WTC11 (cell line): ENCODE data around the gene FAM216A. TPM values are rescaled to one million over a fixed set of nuclear protein-coding genes. Genes with fewer than 3 reads are reported as not detected.
"Not testable (repeated sequence)": the region's sequence is repeated elsewhere in the genome, so short reads cannot be mapped to it uniquely, and the experiment has no call there.

Experiments used
- ATAC-seq: fragments of 200-7000 bp; cut with Tn5 transposase; 2 replicates; pipeline ENCODE4 v1.10.0; 2021; ENCODE audit warnings: mild to moderate bottlenecking, moderate library complexity
- CTCF ChIA-PET: fragments of 300-600 bp; sonication (Branson Sonifier 250); formaldehyde crosslinking; loops from one replicate; lab custom pipeline; 2021; ENCODE audit warnings: antibody characterized with exemption; lab: Charles Lee
- POLR2A ChIA-PET: fragments of 350-600 bp; sonication (Branson Sonifier 250); formaldehyde crosslinking; loops from one replicate; lab custom pipeline; 2021; ENCODE audit warnings: antibody characterized with exemption; lab: Charles Lee
- DNase-seq: peaks from one replicate; pipeline ENCODE4 v3.0.0; 2021; ENCODE audit warnings: low spot score
- H3K27ac Mint-ChIP-seq: 2 replicates; pipeline ENCODE4 v1.8.0; 2021; ENCODE audit warnings: mixed read lengths
- H3K27me3 Mint-ChIP-seq: 2 replicates; pipeline ENCODE4 v1.8.0; 2021; ENCODE audit warnings: low read depth, mild to moderate bottlenecking, moderate library complexity, mixed read lengths
- H3K36me3 Mint-ChIP-seq: 2 replicates; pipeline ENCODE4 v1.8.0; 2021; ENCODE audit warnings: mixed read lengths
- H3K4me1 Mint-ChIP-seq: 2 replicates; pipeline ENCODE4 v1.8.0; 2022; ENCODE audit warnings: mixed read lengths
- H3K4me3 Mint-ChIP-seq: 2 replicates; pipeline ENCODE4 v1.8.0; 2021; ENCODE audit warnings: mild to moderate bottlenecking, moderate library complexity, mixed read lengths
- H3K9me3 Mint-ChIP-seq: 2 replicates; pipeline ENCODE4 v1.8.0; 2021; ENCODE audit warnings: mixed read lengths
- ATF1 ChIP-seq: sonication (generic); formaldehyde crosslinking; IDR thresholded peaks from 2 replicates; pipeline ENCODE4 v1.8.1; 2023; ENCODE audit warnings: mild to moderate bottlenecking, moderate library complexity, missing genetic modification reagents
- CREM ChIP-seq: sonication (generic); formaldehyde crosslinking; IDR thresholded peaks from 2 replicates; pipeline ENCODE4 v1.8.1; 2022; ENCODE audit warnings: mild to moderate bottlenecking, missing genetic modification reagents, moderate library complexity
- FOXJ3 ChIP-seq: sonication (generic); formaldehyde crosslinking; IDR thresholded peaks from 2 replicates; pipeline ENCODE4 v1.9.0; 2021; ENCODE audit warnings: missing genetic modification reagents, mild to moderate bottlenecking, borderline replicate concordance
- GTF2I ChIP-seq: fragments of 250-450 bp; sonication (Bioruptor Pico); conservative IDR thresholded peaks from 2 replicates; pipeline ENCODE4 v1.4.0; 2021; ENCODE audit warnings: mild to moderate bottlenecking
- MYBL2 ChIP-seq: sonication (generic); formaldehyde crosslinking; IDR thresholded peaks from 2 replicates; pipeline ENCODE4 v1.8.1; 2023; ENCODE audit warnings: mild to moderate bottlenecking, moderate library complexity, missing genetic modification reagents
- RORB ChIP-seq: fragments of 250-450 bp; sonication (Bioruptor Pico); IDR thresholded peaks from 2 replicates; pipeline ENCODE4 v1.9.0; 2021; ENCODE audit warnings: mild to moderate bottlenecking
- total RNA-seq: library from RNA; stranded (reverse); gene quantifications from 3 replicates; pipeline ENCODE4 v1.2.3, GENCODE V29; 2021
- TF ChIP-seq, protein P1 (sequence below): sonication (generic); formaldehyde crosslinking; IDR thresholded peaks from 2 replicates; pipeline ENCODE4 v1.8.1; 2023; ENCODE audit warnings: mild to moderate bottlenecking, moderate library complexity, missing genetic modification reagents
- TF ChIP-seq, protein P2 (sequence below): fragments of 250-450 bp; sonication (Bioruptor Pico); IDR thresholded peaks from 2 replicates; pipeline ENCODE4 v1.9.0; 2021; ENCODE audit warnings: moderate library complexity, mild to moderate bottlenecking, inconsistent platforms, borderline replicate concordance
- TF ChIP-seq, protein P3 (sequence below): sonication (generic); formaldehyde crosslinking; IDR thresholded peaks from 2 replicates; pipeline ENCODE4 v1.8.1; 2022; ENCODE audit warnings: missing genetic modification reagents, borderline replicate concordance
- TF ChIP-seq, protein P4 (sequence below): fragments of 250-450 bp; sonication (Bioruptor Pico); IDR thresholded peaks from 2 replicates; pipeline ENCODE4 v2.1.2; 2022; ENCODE audit warnings: mild to moderate bottlenecking, moderate library complexity
- TF ChIP-seq, protein P5 (sequence below): sonication (generic); formaldehyde crosslinking; IDR thresholded peaks from 2 replicates; pipeline ENCODE4 v1.8.1; 2022; ENCODE audit warnings: mild to moderate bottlenecking, missing genetic modification reagents, moderate library complexity, borderline replicate concordance
- TF ChIP-seq, protein P6 (sequence below): fragments of 250-450 bp; sonication (Bioruptor Pico); IDR thresholded peaks from 2 replicates; pipeline ENCODE4 v1.9.0; 2021; ENCODE audit warnings: mild to moderate bottlenecking, borderline replicate concordance

The FAM216A gene
- total RNA-seq, 1 experiment from 2014 or later, result 16.9 TPM

DNA sequence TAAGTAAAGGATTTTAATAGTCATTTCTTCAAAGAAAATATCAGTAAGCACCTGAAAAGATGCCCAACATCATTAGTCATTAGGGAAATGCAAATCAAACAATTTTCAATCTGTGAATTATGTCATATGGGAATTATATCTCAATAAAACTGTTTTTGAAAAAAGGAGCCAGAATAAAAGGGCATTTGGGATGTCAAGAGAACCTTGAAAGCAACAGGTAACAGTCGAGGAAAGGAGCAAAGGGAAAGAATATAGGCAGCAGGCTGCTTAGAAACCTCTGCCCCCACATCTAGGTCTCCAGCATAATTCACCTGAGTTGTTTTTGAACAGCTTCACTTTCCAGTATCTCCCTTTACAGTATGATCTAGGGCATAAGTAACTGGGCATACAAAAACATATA is 45.7 kb downstream of the FAM216A start:
- ChIA-PET CTCF (interaction anchor here (1.2 to 1.3 kb wide), 2 partner anchors 65 to 88 kb away, joined by 3 to 5 read pairs; partner anchors contain the start of gene ARPC3), POLR2A (interaction anchor here (0.6 kb wide), 1 partner anchor 35 kb away, joined by 3 read pairs; no protein-coding TSS in a partner anchor)
- H3K27me3 Mint-ChIP-seq, result peaks cover 9% of the 10 kb centered on the region; the same call in 1 of the 2 replicates
- ATAC-seq (no peak), DNase-seq (no peak)
- H3K4me1 Mint-ChIP-seq, result no peaks in the 10 kb centered on the region
- H3K4me3 Mint-ChIP-seq, result no peak overlapping the region
- H3K36me3 Mint-ChIP-seq, result no peaks in the 10 kb centered on the region
- H3K27ac Mint-ChIP-seq, result no peak overlapping the region
- TF ChIP-seq, protein P1, sequence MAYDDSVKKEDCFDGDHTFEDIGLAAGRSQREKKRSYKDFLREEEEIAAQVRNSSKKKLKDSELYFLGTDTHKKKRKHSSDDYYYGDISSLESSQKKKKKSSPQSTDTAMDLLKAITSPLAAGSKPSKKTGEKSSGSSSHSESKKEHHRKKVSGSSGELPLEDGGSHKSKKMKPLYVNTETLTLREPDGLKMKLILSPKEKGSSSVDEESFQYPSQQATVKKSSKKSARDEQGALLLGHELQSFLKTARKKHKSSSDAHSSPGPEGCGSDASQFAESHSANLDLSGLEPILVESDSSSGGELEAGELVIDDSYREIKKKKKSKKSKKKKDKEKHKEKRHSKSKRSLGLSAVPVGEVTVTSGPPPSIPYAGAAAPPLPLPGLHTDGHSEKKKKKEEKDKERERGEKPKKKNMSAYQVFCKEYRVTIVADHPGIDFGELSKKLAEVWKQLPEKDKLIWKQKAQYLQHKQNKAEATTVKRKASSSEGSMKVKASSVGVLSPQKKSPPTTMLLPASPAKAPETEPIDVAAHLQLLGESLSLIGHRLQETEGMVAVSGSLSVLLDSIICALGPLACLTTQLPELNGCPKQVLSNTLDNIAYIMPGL, result no peak
- TF ChIP-seq, protein P2, sequence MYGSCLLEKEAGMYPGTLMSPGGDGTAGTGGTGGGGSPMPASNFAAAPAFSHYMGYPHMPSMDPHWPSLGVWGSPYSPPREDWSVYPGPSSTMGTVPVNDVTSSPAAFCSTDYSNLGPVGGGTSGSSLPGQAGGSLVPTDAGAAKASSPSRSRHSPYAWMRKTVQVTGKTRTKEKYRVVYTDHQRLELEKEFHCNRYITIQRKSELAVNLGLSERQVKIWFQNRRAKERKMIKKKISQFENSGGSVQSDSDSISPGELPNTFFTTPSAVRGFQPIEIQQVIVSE (CRISPR knock-in tag), result no peak
- no peak for TF ChIP-seq MYBL2 (CRISPR knock-in tag)
- TF ChIP-seq, protein P3, sequence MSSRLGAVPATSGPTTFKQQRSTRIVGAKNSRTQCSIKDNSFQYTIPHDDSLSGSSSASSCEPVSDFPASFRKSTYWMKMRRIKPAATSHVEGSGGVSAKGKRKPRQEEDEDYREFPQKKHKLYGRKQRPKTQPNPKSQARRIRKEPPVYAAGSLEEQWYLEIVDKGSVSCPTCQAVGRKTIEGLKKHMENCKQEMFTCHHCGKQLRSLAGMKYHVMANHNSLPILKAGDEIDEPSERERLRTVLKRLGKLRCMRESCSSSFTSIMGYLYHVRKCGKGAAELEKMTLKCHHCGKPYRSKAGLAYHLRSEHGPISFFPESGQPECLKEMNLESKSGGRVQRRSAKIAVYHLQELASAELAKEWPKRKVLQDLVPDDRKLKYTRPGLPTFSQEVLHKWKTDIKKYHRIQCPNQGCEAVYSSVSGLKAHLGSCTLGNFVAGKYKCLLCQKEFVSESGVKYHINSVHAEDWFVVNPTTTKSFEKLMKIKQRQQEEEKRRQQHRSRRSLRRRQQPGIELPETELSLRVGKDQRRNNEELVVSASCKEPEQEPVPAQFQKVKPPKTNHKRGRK, result no peak
- no peak for TF ChIP-seq ATF1 (CRISPR knock-in tag)
- TF ChIP-seq, protein P4, sequence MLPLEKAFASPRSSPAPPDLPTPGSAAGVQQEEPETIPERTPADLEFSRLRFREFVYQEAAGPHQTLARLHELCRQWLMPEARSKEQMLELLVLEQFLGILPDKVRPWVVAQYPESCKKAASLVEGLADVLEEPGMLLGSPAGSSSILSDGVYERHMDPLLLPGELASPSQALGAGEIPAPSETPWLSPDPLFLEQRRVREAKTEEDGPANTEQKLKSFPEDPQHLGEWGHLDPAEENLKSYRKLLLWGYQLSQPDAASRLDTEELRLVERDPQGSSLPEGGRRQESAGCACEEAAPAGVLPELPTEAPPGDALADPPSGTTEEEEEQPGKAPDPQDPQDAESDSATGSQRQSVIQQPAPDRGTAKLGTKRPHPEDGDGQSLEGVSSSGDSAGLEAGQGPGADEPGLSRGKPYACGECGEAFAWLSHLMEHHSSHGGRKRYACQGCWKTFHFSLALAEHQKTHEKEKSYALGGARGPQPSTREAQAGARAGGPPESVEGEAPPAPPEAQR, result no peak
- TF ChIP-seq RORB, result no peak
- TF ChIP-seq CREM (CRISPR knock-in tag), result no peak
- TF ChIP-seq, protein P5, sequence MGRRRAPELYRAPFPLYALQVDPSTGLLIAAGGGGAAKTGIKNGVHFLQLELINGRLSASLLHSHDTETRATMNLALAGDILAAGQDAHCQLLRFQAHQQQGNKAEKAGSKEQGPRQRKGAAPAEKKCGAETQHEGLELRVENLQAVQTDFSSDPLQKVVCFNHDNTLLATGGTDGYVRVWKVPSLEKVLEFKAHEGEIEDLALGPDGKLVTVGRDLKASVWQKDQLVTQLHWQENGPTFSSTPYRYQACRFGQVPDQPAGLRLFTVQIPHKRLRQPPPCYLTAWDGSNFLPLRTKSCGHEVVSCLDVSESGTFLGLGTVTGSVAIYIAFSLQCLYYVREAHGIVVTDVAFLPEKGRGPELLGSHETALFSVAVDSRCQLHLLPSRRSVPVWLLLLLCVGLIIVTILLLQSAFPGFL (CRISPR knock-in tag), result no peak
- H3K9me3 Mint-ChIP-seq, result 0 out of 2 replicates have a peak, but pooled peaks cover 4% of the 10 kb centered on the region

DNA sequence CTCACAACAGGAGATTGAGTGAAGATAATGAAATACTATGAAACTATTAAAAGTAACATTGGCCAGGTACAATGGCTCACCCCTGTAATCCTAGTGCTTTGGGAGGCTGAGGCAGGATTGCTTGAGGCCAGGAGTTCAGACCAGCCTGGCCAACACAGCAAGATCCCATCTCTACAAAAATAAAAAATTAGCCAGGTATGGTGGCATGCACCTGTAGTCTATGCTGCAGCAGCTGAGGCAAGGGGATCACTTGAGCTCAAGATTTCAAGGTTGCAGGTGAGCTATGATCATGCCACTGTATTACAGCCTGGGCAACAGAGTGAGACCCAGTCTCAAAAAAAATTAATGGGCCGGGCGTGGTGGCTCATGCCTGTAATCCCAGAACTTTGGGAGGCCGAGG is 48.4 kb downstream of the FAM216A start:
- Mint-ChIP-seq H3K4me1 (no peaks in the 10 kb centered on the region), H3K36me3 (no peaks in the 10 kb centered on the region), H3K27ac (no peak overlapping the region), H3K4me3 (no peak overlapping the region), H3K27me3 (no peaks in the 10 kb centered on the region), H3K9me3 (no peaks in the 10 kb centered on the region)
- no peak for DNase-seq
- ChIA-PET POLR2A (no interaction called here), CTCF (no interaction called here)
- TF ChIP-seq, protein P6, sequence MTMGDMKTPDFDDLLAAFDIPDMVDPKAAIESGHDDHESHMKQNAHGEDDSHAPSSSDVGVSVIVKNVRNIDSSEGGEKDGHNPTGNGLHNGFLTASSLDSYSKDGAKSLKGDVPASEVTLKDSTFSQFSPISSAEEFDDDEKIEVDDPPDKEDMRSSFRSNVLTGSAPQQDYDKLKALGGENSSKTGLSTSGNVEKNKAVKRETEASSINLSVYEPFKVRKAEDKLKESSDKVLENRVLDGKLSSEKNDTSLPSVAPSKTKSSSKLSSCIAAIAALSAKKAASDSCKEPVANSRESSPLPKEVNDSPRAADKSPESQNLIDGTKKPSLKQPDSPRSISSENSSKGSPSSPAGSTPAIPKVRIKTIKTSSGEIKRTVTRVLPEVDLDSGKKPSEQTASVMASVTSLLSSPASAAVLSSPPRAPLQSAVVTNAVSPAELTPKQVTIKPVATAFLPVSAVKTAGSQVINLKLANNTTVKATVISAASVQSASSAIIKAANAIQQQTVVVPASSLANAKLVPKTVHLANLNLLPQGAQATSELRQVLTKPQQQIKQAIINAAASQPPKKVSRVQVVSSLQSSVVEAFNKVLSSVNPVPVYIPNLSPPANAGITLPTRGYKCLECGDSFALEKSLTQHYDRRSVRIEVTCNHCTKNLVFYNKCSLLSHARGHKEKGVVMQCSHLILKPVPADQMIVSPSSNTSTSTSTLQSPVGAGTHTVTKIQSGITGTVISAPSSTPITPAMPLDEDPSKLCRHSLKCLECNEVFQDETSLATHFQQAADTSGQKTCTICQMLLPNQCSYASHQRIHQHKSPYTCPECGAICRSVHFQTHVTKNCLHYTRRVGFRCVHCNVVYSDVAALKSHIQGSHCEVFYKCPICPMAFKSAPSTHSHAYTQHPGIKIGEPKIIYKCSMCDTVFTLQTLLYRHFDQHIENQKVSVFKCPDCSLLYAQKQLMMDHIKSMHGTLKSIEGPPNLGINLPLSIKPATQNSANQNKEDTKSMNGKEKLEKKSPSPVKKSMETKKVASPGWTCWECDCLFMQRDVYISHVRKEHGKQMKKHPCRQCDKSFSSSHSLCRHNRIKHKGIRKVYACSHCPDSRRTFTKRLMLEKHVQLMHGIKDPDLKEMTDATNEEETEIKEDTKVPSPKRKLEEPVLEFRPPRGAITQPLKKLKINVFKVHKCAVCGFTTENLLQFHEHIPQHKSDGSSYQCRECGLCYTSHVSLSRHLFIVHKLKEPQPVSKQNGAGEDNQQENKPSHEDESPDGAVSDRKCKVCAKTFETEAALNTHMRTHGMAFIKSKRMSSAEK (CRISPR knock-in tag), result no peak
- no peak for TF ChIP-seq FOXJ3 (CRISPR knock-in tag)
- TF ChIP-seq GTF2I (CRISPR knock-in tag), result 0 out of 2 replicates have a peak, but pooled peaks have one; percentile 10
- ATAC-seq, result no peak

DNA sequence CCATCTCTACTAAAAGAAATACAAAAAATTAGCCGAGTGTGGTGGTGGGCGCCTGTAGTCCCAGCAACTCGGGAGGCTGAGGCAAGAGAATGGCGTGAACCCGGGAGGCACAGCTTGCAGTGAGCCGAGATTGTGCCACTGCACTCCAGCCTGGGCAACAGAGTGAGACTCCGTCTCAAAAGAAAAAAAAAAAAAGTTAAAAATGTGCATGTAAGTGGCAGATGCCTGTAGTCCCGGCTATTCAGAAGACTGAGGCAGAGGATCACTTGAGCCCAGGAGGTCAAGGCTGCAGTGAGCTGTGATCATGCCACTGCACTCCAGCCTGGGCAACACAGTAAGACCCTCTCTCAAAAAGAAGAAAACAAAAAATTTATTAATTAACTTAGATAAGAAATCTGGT is 49.4 kb downstream of the FAM216A start:
- ATAC-seq, H3K4me1 Mint-ChIP-seq, H3K27me3 Mint-ChIP-seq, H3K4me3 Mint-ChIP-seq, DNase-seq, H3K36me3 Mint-ChIP-seq, H3K9me3 Mint-ChIP-seq, H3K27ac Mint-ChIP-seq, POLR2A ChIA-PET: not testable (repeated sequence)
- CTCF ChIA-PET, result interaction anchor here (0.9 kb wide), 1 partner anchor 86 kb away, joined by 3 read pairs; no protein-coding TSS in a partner anchor

DNA sequence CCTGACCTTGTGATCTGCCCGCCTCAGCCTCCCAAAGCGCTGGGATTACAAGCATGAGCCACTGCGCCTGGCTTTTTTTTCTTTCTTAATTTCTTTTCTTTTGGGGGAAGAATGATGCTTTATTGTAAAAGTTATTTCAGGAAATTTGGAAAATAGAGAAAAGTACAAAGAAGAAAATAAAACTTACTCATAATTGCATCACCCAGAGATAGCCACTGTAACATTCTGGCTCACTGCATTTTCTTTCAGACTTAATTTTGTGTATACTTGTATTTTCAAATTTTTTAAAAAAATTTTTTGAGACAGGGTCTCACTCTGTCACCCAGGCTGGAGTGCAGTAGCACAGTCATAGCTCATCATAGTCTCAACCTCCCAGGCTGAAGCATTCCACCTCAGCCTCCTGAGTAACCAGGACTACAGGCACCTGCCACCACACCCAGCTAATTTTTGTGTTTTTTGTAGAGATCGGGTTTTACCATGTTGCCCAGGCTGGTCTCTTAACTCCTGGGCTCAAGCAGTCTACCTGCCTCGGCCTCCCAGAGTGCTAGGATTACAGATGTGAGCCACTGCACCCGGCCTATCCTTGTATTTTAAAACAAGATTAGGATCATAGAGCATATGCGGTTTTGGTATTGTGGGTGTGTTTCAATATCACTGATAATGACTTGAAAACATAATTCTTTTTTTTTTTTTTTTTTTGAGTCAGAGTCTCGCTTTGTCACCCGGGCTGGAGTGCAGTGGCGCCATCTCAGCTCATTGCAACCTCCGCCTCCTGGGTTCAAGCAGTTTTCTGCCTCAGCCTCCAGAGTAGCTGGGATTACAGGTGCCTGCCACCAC is 52.4 kb downstream of the FAM216A start:
- not testable (repeated sequence) for H3K4me3 Mint-ChIP-seq, ATAC-seq
- POLR2A ChIA-PET, result interaction anchor here (0.6 kb wide), 1 partner anchor 124 kb away, joined by 5 read pairs; no protein-coding TSS in a partner anchor

More for the DNA sequence above, 52.4 kb downstream of the FAM216A start:
- not testable (repeated sequence) for DNase-seq, H3K4me1 Mint-ChIP-seq, H3K9me3 Mint-ChIP-seq, H3K27ac Mint-ChIP-seq, H3K36me3 Mint-ChIP-seq, H3K27me3 Mint-ChIP-seq
- CTCF ChIA-PET, result interaction anchor here (0.7 to 1.0 kb wide), 4 partner anchors 18 to 337 kb away, joined by 3 to 4 read pairs (median 3); no protein-coding TSS in a partner anchor
